ENCODE data around the gene STXBP5.

DNA sequence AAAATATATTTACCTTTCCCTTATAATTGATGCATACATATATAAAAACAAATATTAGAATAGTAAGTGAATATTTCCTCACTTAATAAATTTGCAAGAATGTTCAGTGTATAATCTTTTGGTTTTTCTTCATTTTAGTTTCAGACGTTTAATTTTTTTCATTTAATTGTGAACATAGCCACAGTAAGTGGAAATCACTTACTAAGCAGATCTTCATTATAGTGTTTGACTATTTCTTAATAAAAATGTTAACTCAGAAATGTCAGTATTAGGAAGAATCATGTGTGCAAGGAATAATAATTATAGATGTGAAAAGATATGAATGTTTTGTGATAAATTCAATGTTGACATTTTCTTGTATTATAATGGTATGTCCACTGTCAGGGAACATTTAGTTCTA is 27.4 kb downstream of the STXBP5 start:
- TF ChIP-seq POLR2A (IDR thresholded peaks at IDR 0.05; ENCODE audit: low read depth) (no peak), CTCF (IDR thresholded peaks at IDR 0.05) (no peak)

All from esophagus muscularis mucosa (tissue), 3 donors.